Stimulated activated CD8-positive, alpha-beta memory T cell treated with anti-CD3 and anti-CD28 coated beads, Interleukin-12 subunit alpha, Interleukin-12 subunit beta, amount 100 ng/mL, for 4 hours (primary cell): ENCODE measurements around the gene CD22.

ENCODE experiments used
- DNase-seq: peaks from one replicate; pipeline ENCODE4 v3.0.0-alpha.2; 2020; ENCODE audit warnings: low read depth

CD22 gene

DNA sequence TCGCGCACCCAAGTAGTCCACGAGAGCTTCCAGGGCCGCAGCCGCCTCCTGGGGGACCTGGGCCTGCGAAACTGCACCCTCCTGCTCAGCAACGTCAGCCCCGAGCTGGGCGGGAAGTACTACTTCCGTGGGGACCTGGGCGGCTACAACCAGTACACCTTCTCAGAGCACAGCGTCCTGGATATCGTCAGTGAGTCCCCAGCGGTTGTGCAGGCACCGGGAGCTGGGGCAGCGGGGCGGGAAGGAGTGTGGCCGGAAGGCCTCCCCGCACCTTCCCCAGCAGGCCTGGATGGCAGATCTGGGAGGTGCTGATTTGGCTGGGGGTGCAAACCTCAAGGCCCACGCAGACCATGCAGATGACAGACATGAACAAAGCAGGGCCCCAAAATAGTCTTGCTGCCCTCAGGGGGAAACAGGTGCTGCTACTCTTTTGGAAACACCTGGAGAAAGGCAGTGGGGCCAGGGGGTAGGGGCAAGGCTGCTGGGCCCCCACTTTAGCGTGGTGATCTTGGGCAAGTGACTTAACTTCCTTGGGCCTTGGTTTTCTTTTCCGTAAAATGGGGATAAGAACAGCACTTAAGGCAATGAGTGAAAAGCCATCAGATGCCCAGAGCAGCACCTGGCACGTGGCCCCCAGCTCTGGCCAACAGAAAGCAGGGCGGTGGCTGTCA, 33.1 kb upstream of the CD22 start:
- DNase-seq = no peak

DNA sequence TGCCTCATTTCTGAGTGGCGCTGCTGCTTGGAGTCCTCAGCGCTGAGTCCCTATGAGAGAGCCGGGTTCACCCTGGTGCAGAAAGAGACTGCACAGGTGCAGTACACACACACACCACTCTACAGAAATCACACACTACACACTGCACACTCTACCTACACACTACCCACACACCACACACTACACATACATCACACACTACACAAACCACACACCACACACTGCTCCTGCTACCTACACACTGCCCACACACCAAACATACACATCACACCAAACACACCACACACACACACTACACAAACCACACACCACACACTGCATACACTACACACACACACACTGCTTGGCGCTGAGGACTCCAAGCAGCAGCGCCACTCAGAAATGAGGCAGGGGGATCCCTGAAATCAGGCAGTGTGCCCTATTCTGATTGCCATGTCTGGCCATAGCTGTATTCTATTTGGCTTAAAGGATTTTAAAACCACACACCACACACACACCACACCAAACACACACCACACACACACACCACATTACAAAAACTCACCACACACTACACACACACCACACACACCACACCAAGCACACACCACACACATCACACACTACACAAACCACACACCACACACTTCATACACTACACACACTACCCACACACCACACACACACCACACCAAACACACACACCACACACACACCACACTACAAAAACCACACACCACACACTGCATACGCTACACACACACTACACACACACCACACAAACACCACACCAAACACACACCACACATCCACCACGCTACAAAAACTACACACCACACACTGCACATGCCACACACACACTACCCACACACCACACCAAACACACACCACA, 32.1 kb upstream of the CD22 start:
- no peak for DNase-seq

DNA sequence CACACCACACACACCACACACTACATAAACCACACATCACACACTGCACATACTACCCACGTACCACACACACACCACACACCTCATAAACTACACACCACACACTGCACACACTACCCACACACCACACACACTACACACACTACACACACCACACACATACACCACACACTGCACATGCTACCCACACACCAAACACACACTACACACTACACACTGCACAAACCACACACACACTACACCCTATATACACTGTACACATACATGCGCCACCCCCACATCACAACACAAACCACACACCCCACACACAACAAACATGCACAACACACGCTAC, 31.5 kb upstream of the CD22 start:
- no peak for DNase-seq

DNA sequence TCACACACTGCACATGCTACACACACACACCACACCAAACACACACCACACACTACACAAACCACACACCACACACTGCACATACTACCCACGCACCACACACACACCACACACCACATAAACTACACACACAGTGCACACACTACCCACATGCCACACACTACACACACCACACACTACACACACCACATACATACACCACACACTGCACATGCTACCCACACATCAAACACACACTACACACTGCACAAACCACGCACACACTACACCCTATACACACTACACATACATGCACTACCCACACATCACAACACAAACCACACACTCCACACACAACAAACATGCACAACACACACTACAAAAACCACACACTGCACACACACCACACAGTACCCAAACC, 31.1 kb upstream of the CD22 start:
- DNase-seq = no peak

DNA sequence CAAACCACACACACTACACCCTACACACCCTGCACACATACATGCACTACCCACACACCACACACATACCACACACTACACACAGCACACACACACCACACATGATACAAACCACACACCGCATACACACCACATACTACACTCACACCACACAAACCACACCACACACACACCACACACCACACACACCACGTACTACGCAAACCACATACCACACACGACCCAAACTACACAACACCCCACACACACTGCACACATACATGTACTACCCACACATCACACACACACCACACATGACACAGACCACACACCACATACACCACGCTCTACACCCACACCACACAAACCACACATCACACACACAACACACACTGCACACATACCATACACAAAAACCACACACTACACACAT, 30.4 kb upstream of the CD22 start:
- no peak for DNase-seq

DNA sequence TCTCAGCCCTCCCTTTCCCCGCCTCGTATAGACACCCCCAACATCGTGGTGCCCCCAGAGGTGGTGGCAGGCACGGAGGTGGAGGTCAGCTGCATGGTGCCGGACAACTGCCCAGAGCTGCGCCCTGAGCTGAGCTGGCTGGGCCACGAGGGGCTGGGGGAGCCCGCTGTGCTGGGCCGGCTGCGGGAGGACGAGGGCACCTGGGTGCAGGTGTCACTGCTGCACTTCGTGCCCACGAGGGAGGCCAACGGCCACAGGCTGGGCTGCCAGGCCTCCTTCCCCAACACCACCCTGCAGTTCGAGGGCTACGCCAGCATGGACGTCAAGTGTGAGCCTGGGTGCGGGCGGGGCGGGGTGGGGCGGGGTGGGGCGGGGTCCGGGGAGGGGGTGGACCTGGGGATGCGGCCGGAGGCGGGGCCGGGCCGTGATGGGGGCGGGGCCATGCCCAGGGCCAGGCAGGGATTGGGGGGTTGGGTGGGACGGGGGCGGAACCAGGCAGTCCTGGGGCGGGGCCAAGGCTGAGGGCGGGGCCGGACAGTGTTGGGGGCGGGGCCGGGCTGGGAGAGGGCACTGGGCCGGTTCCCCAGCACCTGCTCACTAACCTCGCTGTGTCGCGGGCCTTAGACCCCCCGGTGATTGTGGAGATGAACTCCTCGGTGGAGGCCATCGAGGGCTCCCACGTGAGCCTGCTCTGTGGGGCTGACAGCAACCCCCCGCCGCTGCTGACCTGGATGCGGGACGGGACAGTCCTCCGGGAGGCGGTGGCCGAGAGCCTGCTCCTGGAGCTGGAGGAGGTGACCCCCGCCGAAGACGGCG, 29.3 kb upstream of the CD22 start:
- DNase-seq = no peak

DNA sequence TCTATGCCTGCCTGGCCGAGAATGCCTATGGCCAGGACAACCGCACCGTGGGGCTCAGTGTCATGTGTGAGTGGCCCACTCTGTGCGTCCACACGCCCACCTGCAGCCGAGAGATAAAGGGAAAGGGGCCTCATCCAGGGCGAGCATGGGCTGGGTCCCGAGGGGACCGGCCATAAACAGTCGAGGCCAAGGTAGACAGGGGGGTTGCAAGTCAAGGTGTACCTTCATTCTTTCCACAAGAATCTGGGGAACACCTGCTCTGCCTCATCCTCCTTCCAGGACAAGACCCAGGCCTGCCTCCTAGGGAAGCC, 28.7 kb upstream of the CD22 start:
- no peak for DNase-seq

DNA sequence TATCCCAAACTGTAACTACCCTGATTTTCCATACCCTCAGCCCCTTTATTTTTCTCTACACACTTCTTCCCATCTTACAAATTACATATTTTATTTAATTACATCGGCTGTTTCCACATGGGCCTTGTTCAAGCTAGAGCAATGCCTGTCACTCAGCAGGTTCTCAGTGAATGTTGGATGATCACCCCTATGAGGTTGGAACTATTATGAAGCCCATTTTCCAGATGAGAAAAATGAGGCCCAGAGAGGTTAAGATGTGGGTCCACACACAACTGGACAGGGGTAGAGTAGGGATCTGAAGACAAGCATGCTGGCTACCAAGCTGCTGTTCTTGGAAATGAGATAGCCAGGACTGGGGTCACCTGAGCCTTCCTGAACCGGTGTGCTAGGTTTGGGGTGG, 27.0 kb upstream of the CD22 start:
- no peak for DNase-seq

DNA sequence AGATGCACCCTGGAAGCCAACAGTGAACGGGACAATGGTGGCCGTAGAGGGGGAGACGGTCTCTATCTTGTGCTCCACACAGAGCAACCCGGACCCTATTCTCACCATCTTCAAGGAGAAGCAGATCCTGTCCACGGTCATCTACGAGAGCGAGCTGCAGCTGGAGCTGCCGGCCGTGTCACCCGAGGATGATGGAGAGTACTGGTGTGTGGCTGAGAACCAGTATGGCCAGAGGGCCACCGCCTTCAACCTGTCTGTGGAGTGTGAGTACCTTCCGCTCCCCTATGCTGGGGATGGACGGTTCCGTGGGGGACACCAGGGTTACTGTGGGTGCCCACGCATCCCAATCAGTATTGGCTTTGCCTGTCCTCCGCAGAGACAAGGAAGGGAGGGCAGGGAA, 26.5 kb upstream of the CD22 start:
- DNase-seq = no peak

DNA sequence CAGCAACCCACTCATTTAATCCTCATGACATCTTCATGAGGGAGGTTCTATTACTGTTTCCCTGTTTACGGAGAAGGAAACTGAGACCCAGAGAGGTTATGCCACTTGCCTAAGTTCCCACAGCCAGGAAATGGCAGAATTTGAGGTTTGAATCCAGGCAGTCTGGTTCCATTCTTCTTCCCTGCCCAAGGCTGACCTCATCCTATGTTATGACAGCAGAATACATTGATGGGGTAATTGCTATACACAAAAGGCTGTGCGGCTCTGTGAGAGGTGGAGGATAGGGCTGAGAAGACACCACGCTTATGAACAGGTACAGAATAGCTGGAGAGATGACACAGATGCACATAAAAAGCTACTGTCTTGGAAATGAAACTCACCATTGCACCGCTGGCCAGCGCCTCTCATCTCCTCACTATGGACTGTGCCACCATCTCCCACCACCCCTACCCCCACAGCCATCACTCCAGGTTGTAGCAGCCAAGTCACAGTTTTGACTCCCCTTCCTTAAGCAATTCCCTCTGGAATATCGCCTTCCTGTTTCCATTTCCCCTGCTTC, 25.6 kb upstream of the CD22 start:
- no peak for DNase-seq

DNA sequence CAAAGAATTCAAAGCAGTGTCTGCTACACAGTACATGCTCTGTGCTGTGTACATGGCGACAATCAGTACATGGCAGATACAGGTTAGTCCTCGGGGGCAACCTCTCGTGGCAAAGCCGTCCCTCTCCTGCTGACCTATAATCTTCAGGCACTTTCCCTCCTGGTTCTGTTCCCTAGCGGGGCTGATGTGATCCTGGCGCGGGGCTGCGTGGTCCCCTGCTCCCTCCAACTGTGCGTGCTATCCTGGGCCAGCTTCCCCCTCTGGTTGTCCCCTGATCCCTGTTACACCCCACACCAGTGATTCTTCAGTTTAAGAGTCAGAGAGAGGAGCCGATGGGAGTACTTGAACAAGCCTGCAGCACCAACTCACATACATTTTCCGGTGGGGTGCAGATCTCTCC, 25.0 kb upstream of the CD22 start:
- no peak for DNase-seq

DNA sequence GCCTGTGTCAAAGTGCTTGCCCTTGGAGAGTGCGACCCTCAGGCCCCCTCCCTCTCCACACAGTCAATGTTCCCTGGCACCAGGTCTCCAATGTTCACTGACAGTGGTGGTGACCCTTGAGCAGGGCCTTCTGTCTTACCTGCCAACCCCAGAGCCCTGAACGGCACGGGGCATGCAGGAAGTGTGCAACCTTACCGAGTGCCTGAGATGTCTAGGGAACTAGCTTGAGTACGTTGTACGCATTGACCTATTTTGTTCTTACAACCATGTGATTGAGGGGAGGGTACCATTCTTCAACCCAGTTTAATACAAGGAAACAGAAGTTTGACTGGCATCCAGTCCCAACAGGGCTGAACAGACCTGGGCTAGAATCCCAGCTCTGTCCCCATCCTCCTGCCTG, 23.8 kb upstream of the CD22 start:
- no peak for DNase-seq

DNA sequence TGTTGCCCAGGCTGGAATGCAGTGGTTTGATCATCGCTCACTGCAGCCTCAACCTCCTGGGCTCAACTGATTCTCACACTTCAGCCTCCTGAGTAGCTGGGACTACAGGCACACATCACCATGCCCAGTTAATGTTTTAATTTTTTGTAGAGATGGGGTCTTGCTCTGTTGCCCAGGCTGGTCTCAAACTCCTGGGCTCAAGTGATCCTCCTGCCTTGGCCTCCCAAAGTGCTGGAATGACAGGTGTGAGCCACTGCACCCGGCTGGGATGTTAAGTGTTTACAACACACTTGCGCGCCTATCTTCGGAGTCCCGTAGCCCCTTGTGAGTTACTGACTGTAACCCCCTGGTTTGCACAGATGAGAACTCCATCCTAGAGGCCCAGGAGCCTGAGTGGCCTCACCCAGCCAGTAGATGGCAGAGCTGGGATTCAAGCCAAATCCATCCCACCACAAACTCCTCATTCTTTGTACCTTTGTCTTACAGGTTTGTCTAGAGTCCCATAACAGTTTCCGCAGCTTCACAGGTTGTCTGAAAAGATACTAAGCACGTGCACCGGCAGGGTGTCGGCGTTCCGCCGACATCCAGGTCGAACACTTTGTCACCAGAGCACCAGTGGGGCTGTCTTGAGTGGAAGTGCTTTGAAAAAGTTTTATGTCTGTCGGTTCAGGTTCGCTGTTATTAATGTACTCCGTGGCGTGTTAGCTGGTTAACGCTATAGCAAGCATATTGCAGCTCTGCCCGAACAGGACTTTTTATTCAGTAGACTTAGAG, 22.3 kb upstream of the CD22 start:
- DNase-seq = no peak

DNA sequence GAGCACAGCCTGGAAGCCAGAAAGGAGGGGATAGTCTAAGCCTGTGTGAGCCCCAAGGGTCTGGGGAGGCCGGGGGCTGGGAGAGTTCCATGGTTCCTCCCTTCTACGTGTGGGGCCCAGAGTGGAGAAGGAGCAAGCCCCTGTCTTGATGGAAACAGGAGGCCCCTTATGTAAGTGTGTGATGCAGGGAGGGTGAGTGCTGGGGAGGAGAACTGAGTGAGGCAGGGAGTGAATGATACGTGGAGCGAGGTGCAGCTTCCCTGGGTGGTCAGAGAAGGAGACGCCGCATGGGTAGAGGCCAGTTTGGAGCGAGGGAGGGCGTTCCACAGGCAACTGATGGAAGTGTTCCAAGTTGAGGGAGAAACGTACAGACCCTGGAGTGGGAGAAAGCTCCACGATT, 21.1 kb upstream of the CD22 start:
- no peak for DNase-seq

DNA sequence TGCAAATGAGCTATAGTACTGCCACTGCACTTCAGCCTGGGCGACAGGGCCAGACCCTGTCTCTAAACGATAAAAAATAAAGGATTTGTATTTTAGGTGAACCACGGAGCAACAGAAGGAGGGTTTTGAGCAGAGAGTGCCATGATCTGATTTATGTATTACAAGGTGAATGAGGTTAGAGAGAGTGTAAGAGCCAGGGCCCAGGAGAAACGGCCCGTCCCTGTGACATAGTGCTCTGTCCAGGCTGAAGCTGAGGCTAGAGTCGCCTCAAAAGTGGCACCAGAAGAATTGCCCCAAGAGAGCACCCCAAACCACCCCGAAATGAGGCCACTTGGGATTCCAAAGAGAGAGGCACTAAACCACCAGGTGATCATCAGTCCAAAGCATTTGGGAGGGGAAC, 20.1 kb upstream of the CD22 start:
- DNase-seq = no peak

DNA sequence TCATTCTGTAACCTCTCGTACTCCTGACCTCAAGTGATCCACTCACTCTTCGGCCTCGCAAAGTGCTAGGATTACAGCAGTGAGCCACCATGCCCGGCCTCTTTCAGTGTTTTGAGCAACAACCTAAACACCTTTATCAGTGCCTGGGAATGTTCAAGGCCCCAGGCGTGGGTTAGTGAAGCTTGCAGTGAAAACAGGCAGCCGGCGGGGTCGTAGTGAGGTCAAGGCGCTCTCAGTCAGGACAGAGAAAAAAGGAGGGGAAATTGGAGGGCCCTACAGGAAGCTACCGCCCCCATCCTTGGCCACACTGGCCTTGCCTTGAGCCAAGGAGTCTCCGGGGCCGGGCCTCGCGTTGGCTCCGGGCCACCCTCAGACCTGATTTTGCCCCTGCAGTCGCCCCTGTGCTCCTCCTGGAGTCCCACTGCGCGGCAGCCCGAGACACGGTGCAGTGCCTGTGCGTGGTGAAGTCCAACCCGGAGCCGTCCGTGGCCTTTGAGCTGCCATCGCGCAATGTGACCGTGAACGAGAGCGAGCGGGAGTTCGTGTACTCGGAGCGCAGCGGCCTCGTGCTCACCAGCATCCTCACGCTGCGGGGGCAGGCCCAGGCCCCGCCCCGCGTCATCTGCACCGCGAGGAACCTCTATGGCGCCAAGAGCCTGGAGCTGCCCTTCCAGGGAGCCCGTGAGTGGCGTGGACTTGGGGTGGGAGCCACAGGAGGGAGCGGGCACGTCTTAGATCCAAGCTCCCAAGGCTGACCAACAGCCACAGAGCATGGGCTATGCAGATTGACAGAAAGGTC, 19.3 kb upstream of the CD22 start:
- no peak for DNase-seq

DNA sequence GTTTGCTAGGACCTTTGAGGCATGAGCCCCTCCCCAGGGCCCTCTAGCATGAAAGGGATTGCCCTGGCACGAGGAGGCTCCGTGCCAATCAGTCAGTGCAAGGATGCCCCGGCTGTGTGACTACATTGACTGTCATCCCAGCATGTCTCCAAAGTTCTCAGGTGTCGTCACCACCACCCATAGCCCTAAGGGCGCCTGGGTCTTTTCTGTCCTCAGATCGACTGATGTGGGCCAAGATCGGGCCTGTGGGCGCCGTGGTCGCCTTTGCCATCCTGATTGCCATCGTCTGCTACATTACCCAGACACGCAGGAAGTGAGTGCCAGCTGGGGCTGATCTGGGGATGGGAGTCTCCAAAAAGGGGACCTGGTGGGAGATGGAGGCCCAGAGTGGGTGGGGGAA, 18.7 kb upstream of the CD22 start:
- no peak for DNase-seq

DNA sequence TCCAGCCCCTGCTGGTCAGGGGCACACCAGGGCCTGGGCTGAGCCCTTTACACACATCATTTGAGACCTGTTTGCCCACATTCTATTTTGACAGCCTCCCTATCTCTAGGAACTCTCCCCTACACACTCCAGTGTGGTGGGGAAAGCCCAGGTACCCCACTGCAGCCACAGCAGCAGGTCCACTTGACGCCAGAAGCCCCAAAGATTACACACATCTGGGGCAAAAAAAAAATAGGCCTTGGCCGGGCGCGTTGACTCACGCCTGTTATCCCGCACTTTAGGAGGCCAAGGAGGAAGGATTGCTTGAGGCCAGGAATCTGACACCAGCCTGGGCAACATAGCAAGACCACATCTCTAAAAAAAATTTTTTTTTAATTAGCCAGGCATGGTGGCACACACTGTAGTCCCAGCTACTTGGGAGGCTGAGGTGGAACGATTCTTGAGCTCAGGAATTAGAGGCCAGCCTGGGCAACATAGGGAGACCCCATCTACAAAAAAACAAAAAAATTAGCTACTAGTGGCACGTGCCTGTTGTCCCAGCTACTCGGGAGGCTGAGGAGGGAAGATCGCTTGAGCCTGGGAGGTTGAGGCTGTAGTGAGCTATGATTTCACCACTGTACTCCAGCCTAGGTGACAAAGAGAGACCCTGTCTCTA, 18.0 kb upstream of the CD22 start:
- no peak for DNase-seq

DNA sequence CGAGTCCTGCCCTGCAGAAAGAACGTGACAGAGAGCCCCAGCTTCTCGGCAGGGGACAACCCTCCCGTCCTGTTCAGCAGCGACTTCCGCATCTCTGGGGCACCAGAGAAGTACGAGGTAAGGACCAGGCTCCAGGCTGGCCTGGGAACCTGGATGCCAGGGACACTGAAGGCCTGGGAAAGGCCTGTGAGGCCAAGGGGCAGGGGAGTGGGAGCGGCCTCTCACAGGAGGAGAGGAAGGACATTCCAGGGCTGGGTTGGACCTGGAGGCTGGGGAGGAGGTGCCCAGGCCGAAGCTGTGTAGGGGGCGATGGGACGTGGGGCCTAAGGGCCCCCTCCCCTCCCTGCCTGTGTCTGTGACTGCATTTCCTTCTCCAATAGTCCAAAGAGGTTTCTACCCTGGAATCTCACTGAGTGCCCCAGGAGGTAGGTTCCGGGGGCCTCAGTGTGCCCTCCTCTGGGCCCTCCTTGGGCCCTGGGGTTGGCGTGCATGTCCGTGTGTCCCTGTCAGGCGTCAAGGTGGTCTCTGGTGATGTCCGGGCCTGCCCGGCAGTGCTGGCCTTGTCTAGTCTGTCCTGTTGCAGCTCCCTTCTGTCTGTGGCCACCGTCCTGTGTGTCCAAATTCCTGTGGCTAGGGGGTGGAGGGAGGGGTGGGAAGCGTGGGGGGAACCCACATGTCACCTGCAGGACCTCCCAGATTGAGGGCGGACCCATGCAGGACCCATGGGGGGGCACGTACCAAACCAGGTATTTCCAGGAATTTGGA, 16.9 kb upstream of the CD22 start:
- DNase-seq = no peak

DNA sequence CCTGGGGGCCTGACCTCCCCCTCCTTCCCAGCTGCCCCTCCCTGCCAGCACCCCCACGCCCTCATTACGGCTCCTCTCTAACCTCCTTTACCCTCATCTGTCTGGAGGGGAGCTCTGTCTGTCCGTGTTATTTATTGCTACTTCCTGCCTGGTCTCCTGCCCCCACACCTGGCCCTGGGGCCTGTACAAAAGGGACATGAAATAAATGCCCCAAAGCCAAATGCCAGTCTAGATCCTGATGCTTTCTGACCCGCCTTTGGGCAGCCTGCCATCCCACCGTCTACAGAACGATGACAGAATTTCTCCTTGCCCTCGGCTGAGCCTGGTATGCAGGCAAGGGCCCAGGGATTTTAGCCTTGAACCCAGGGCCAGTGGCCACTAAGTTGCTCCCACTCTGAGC, 15.4 kb upstream of the CD22 start:
- no peak for DNase-seq
